ENCODE results near the gene RAP1GAP2.

GRCh38 chr17:2863204-2863603, 67.0 kb downstream of the RAP1GAP2 start:
- TF ChIP-seq EP300 (IDR thresholded peaks at IDR 0.05; ENCODE audit: borderline replicate concordance in 1 of 2, low read depth in 1 of 2, low read length in 1 of 2) (no peak), CTCF (IDR thresholded peaks at IDR 0.05) (no peak), GABPA (IDR thresholded peaks at IDR 0.05; ENCODE audit: low read depth) (no peak), ELF1 (IDR thresholded peaks at IDR 0.05) (no peak), JUND (IDR thresholded peaks at IDR 0.05) (no peak), MAX (IDR thresholded peaks at IDR 0.05; ENCODE audit: low read depth) (no peak), TAF1 (IDR thresholded peaks at IDR 0.05; ENCODE audit: borderline replicate concordance, low read depth, low read length) (no peak), SIN3A (IDR thresholded peaks at IDR 0.05; ENCODE audit: borderline replicate concordance, low read depth, low read length) (no peak), GATA2 (CRISPR knock-in tag; IDR thresholded peaks at IDR 0.05) (no peak)

Data from SK-N-SH (cell line).